K562 (cell line): Measurements from ENCODE around the gene MSMO1. TPM values are rescaled to one million over a fixed set of nuclear protein-coding genes. Genes with fewer than 3 reads are reported as not detected.

ENCODE experiments used
- ATAC-seq: fragments of 200-7000 bp; cut with Tn5 transposase; 3 replicates; pipeline ENCODE4 v1.9.1; 2020; ENCODE audit warnings: moderate library complexity
- BruUV-seq: library from RNA; stranded (reverse); fragments of 400-500 nt; replicated peaks from 2 replicates; lab custom pipeline; 2021; lab: Mats Ljungman, UMichigan
- CTCF ChIA-PET: fragments of 300-600 bp; formaldehyde crosslinking; extraction: SDS; loops from one replicate; lab custom pipeline; 2021; ENCODE audit warnings: low intra/inter-chr PET ratio; lab: Yijun Ruan, JAX
- POLR2A ChIA-PET: fragments of 300-600, 350-650 bp; sonication (Branson Sonifier 250); formaldehyde crosslinking; extraction: SDS; loops from one replicate; lab custom pipeline; 2021; ENCODE audit warnings: antibody characterized with exemption, inconsistent platforms; lab: Yijun Ruan, JAX
- DNase-seq, 4 experiments: peaks; one replicate each; pipeline versions ENCODE4 v3.0.0 to v3.0.0-alpha.2; 2011 to 2018; ENCODE audit warnings: low spot score in 3 of 4, mixed read lengths in 3 of 4; ENCODE audit errors: extremely low read depth in 1 of 4
- FAIRE-seq: peaks from 2 replicates; lab custom pipeline; 2011; peaks lifted over from hg19 to GRCh38; lab: Jason Lieb, UNC
- H2AFZ ChIP-seq: 2 replicates; pipeline ENCODE4 v1.6.0; 2011; ENCODE audit warnings: low read depth, low read length, control low read depth, inconsistent platforms
- H3K27ac ChIP-seq: fragments of 200-600 bp; 3 replicates; pipeline ENCODE4 v1.8.0; 2011; ENCODE audit warnings: low read depth, mild to moderate bottlenecking, control low read depth, inconsistent platforms, low read length, moderate library complexity, mixed read lengths; ENCODE audit errors: extremely low read depth
- H3K27me3 ChIP-seq, 2 experiments: fragments of 300-600 bp in 1 of 2; 2 replicates in 1 of 2; 3 replicates in 1 of 2; pipeline versions ENCODE4 v1.6.0 to v1.8.0; 2011; ENCODE audit warnings: inconsistent platforms in 2 of 2, low read length in 2 of 2, mild to moderate bottlenecking in 1 of 2, mixed read lengths in 1 of 2, moderate library complexity in 1 of 2; ENCODE audit not compliant: control insufficient read depth in 2 of 2, insufficient read depth in 2 of 2
- H3K36me3 ChIP-seq: fragments of 300-600 bp; 3 replicates; pipeline ENCODE4 v1.8.0; 2011; ENCODE audit warnings: mild to moderate bottlenecking, low read length, inconsistent platforms; ENCODE audit not compliant: control insufficient read depth, insufficient read depth
- H3K4me1 ChIP-seq, 2 experiments: fragments of 200-600 bp in 1 of 2; replicated peaks in 1 of 2; 2 replicates in 1 of 2; 3 replicates in 1 of 2; pipeline versions ENCODE4 v1.5.1 to v1.8.0; 2011; ENCODE audit warnings: inconsistent platforms in 2 of 2, low read length in 2 of 2, mild to moderate bottlenecking in 1 of 2, mixed read lengths in 1 of 2, moderate library complexity in 1 of 2; ENCODE audit not compliant: control insufficient read depth in 2 of 2, insufficient read depth in 2 of 2
- H3K4me2 ChIP-seq: 2 replicates; pipeline ENCODE4 v1.6.1; 2011; ENCODE audit warnings: low read length, control low read depth, inconsistent platforms, mixed read lengths; ENCODE audit not compliant: insufficient read depth
- H3K4me3 ChIP-seq: fragments of 200-600 bp; sonication (generic), shearing (Covaris generic); 2 replicates; pipeline ENCODE4 v1.5.1; 2016; ENCODE audit warnings: control low read depth, inconsistent platforms
- H3K79me2 ChIP-seq: fragments of 200-600 bp; 3 replicates; pipeline ENCODE4 v1.8.0; 2011; ENCODE audit warnings: low read length, inconsistent platforms; ENCODE audit not compliant: control insufficient read depth, insufficient read depth
- H3K9ac ChIP-seq, 2 experiments: 2 replicates each; pipeline versions ENCODE4 v1.6.0 to v1.6.1; 2011; ENCODE audit warnings: low read depth in 2 of 2, low read length in 2 of 2, control low read depth in 1 of 2, inconsistent platforms in 1 of 2, mild to moderate bottlenecking in 1 of 2, mixed read lengths in 1 of 2; ENCODE audit not compliant: insufficient read depth in 1 of 2
- H3K9me1 ChIP-seq: one replicate; pipeline ENCODE4 v1.6.0; 2011; ENCODE audit warnings: inconsistent platforms, mild to moderate bottlenecking, low read length, moderate library complexity; ENCODE audit not compliant: control insufficient read depth, insufficient read depth
- H3K9me3 ChIP-seq: replicated peaks from 2 replicates; pipeline ENCODE4 v1.5.1; 2011; ENCODE audit warnings: low read depth, low read length, inconsistent platforms; ENCODE audit not compliant: control insufficient read depth, insufficient read depth
- H4K20me1 ChIP-seq: replicated peaks from 2 replicates; pipeline ENCODE4 v1.6.1; 2011; ENCODE audit warnings: low read length, inconsistent platforms, mixed read lengths; ENCODE audit not compliant: control insufficient read depth, insufficient read depth
- BDP1 ChIP-seq: IDR thresholded peaks from 3 replicates; pipeline ENCODE4 v1.6.1; 2011; ENCODE audit not compliant: insufficient read length, insufficient read depth
- ELF1 ChIP-seq: fragments of 200-800 bp; sonication (Bioruptor generic); IDR thresholded peaks from 2 replicates; pipeline ENCODE4 v1.6.1; 2016; ENCODE audit warnings: missing genetic modification characterization, missing compliant biosample characterization
- NR2C2 ChIP-seq, 2 experiments: fragments of 200-800 bp in 1 of 2; sonication (Bioruptor generic) in 1 of 2; sonication (generic) in 1 of 2; formaldehyde crosslinking in 1 of 2; IDR thresholded peaks; 2 replicates each; pipeline versions ENCODE4 v1.6.1 to v1.8.0; 2016 to 2022; ENCODE audit warnings: mild to moderate bottlenecking in 1 of 2, missing compliant biosample characterization in 1 of 2, missing genetic modification characterization in 1 of 2, missing genetic modification reagents in 1 of 2
- RHOXF2B ChIP-seq: fragments of 250-450 bp; sonication (Bioruptor Pico); conservative IDR thresholded peaks from 2 replicates; pipeline ENCODE4 v1.5.1; 2021
- SMAD2 ChIP-seq: fragments of 150-350 bp; IDR thresholded peaks from 2 replicates; pipeline ENCODE4 v1.6.1; 2014; ENCODE audit warnings: low read depth, mild to moderate bottlenecking, low read length
- ZBTB17 ChIP-seq: fragments of 450-650 bp; formaldehyde crosslinking; IDR thresholded peaks from 2 replicates; pipeline ENCODE4 v1.4.0; 2020; ENCODE audit warnings: mild to moderate bottlenecking
- WGBS: fragments of 100-300 bp; shearing (Covaris generic); methylation state at CpG from one replicate; pipeline ENCODE4 v1.1.6; 2016; ENCODE audit warnings: low coverage, mixed read lengths; ENCODE audit not compliant: insufficient coverage; ENCODE audit errors: missing lambda C conversion rate; 5-methylcytosine and 5-hydroxymethylcytosine counted together
- in situ Hi-C: fragments of 300-500 bp; cut with MboI; formaldehyde crosslinking; loops from 4 replicates; pipeline ENCODE4 v1.15.0; 2018; ENCODE audit warnings: inconsistent platforms, mixed read lengths
- intact Hi-C: fragments of 100-400 bp; cut with micrococcal nuclease; formaldehyde crosslinking; loops from 2 replicates; pipeline ENCODE4 v1.14.2; 2022
- polyA plus RNA-seq, 8 experiments: library from polyadenylated mRNA; depleted of rRNA in 4 of 8; stranded (reverse) in 5 of 8; unstranded in 3 of 8; fragments of >200 nt; fragmentation: Nextera tagmentation in 2 of 8; fragmentation: Illumina TruSeq in 1 of 8; extraction: Ambion mirVana in 2 of 8; extraction: Trizol in 1 of 8; gene quantifications; 2 replicates each; pipeline versions ENCODE4 v1.2.1 to v1.2.3, GENCODE V29; 2011 to 2014; ENCODE audit warnings: inconsistent platforms in 1 of 8, missing spikeins in 1 of 8
- total RNA-seq, 7 experiments: library from RNA; depleted of rRNA in 6 of 7; stranded (reverse); fragments of >200 nt in 6 of 7; fragmentation: Illumina TruSeq in 2 of 7; extraction: Trizol in 2 of 7; gene quantifications; 2 replicates each; pipeline versions ENCODE4 v1.2.1 to v1.2.3, GENCODE V29; 2011 to 2021; ENCODE audit warnings: low replicate concordance in 1 of 7
- TF ChIP-seq, protein P1 (sequence below): fragments of 250-450 bp; sonication (Bioruptor Pico); IDR thresholded peaks from 2 replicates; pipeline ENCODE4 v1.5.0; 2020; ENCODE audit warnings: mild to moderate bottlenecking

The MSMO1 gene
- total and polyA plus RNA-seq, 9 of the 15 experiments (the other 6 are each of a cell fraction or from before 2014, with no cell fraction given), result 32.0 to 172 (median 63.5) TPM

DNA sequence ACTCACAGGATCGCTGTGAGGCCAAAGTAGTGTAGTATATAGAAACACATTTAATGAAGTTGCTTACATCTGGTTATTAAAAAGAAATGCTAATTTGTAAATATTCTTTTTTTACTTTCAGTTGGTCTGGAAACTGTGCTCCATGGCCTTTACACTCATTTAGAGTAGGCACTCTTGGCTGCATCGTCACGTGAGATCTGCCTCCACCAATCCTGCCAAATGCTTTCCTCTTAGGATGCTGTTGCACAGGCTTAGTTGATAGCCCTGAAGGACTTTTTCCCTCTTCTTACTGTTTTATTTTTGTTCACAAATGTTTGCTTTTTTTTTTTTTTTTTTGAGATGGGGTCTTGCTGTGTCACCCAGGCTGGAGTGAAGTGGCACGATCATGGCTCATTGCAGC lies 57.7 kb downstream of the MSMO1 start:
- WGBS, result 5% methylated on average over 4 of the region's 4 CpGs
- Histone ChIP-seq H2AFZ (no peak overlapping the region), H3K36me3 (no peaks in the 10 kb centered on the region), H3K4me3 (no peak overlapping the region), H3K27me3 (peaks cover 0 to 6% of the 10 kb centered on the region in 2 experiments; a peak in 2 of 5 replicates), H3K9ac (no peak overlapping the region), H3K79me2 (no peaks in the 10 kb centered on the region), H3K9me3 (no peaks in the 10 kb centered on the region), H3K9me1 (no peaks in the 10 kb centered on the region), H3K27ac (no peak overlapping the region), H3K4me2 (no peak overlapping the region), H4K20me1 (no peaks in the 10 kb centered on the region), H3K4me1 (no peaks in the 10 kb centered on the region)
- no TSS peak for BruUV-seq
- ATAC-seq, result no peak
- intact Hi-C loops, result no loop called here
- in situ Hi-C loops, result no loop called here
- no peak for DNase-seq
- POLR2A ChIA-PET, result interaction anchor here (1.2 kb wide), 1 partner anchor 175 kb away, joined by 5 read pairs; no protein-coding TSS in a partner anchor
- TF ChIP-seq, protein P1, sequence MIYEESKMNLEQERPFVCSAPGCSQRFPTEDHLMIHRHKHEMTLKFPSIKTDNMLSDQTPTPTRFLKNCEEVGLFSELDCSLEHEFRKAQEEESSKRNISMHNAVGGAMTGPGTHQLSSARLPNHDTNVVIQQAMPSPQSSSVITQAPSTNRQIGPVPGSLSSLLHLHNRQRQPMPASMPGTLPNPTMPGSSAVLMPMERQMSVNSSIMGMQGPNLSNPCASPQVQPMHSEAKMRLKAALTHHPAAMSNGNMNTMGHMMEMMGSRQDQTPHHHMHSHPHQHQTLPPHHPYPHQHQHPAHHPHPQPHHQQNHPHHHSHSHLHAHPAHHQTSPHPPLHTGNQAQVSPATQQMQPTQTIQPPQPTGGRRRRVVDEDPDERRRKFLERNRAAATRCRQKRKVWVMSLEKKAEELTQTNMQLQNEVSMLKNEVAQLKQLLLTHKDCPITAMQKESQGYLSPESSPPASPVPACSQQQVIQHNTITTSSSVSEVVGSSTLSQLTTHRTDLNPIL (CRISPR knock-in tag), result no peak
- no peak for TF ChIP-seq BDP1
- no peak for TF ChIP-seq ZBTB17 (CRISPR knock-in tag)
- TF ChIP-seq SMAD2, result no peak
- TF ChIP-seq ELF1 (tag), result no peak
- no peak for TF ChIP-seq NR2C2 (CRISPR knock-in tag; IDR thresholded peaks at IDR 0.05)
- TF ChIP-seq NR2C2 (tag; IDR thresholded peaks at IDR 0.05), result no peak
- no peak for TF ChIP-seq RHOXF2B (CRISPR knock-in tag)
- FAIRE-seq, result peak; percentile 11
- CTCF ChIA-PET, result interaction anchor here (1.0 kb wide), 1 partner anchor 80 kb away, joined by 4 read pairs; no protein-coding TSS in a partner anchor
